ENCODE results near the gene ZFX.

Gene ZFX

GRCh38 chrX:24178441-24178840 lies 28.9 kb downstream of the ZFX start:
- Histone ChIP-seq H3K27ac (no peak overlapping the region), H3K36me3 (replicated peaks) (peaks cover 37% of the 10 kb centered on the region), H3K27me3 (replicated peaks) (no peaks in the 10 kb centered on the region), H3K4me3 (ENCODE audit: low read depth, low read length) (no peak overlapping the region)
- TF ChIP-seq, protein P1, sequence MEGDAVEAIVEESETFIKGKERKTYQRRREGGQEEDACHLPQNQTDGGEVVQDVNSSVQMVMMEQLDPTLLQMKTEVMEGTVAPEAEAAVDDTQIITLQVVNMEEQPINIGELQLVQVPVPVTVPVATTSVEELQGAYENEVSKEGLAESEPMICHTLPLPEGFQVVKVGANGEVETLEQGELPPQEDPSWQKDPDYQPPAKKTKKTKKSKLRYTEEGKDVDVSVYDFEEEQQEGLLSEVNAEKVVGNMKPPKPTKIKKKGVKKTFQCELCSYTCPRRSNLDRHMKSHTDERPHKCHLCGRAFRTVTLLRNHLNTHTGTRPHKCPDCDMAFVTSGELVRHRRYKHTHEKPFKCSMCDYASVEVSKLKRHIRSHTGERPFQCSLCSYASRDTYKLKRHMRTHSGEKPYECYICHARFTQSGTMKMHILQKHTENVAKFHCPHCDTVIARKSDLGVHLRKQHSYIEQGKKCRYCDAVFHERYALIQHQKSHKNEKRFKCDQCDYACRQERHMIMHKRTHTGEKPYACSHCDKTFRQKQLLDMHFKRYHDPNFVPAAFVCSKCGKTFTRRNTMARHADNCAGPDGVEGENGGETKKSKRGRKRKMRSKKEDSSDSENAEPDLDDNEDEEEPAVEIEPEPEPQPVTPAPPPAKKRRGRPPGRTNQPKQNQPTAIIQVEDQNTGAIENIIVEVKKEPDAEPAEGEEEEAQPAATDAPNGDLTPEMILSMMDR (IDR thresholded peaks at IDR 0.05; ENCODE audit: low read depth, low read length, missing control alignments), result no peak
- DNase-seq, result no peak
- in situ Hi-C loops (cut with HindIII; ENCODE audit: low pct_ligation_motif_present, low sequenced_read_pairs), result no loop called here

DNA sequence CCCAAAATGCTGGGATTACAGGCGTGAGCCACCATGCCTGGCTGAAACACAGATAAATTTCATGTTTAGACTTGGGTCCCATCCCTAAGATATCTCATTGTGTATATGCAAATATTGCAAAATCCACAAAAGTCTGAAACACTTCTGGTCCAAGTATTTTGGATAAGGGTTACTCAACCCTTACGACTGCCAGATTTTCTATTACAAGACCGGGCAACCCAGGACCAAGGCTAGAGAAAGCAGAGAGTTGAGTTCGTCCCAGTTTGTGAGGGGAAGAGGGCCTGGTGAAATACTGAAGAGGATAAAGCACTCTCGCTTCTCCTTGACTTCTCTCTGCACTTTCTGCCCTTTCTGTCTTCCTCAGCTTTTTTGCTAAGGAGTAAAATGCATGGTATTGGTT lies 34.5 kb downstream of the ZFX start:
- DNase-seq, result no peak
- peaks cover 17% of the 10 kb centered on the region for H3K36me3 ChIP-seq (replicated peaks)
- TF ChIP-seq, protein P1 (IDR thresholded peaks at IDR 0.05; ENCODE audit: low read depth, low read length, missing control alignments), result no peak
- H3K27ac ChIP-seq, result no peak overlapping the region
- H3K4me3 ChIP-seq (ENCODE audit: low read depth, low read length), result no peak overlapping the region
- no peaks in the 10 kb centered on the region for H3K27me3 ChIP-seq (replicated peaks)
- in situ Hi-C loops (cut with HindIII; ENCODE audit: low pct_ligation_motif_present, low sequenced_read_pairs), result no loop called here

GRCh38 chrX:24186483-24186882 lies 37.0 kb downstream of the ZFX start:
- Histone ChIP-seq H3K4me3 (ENCODE audit: low read depth, low read length) (no peak overlapping the region), H3K27me3 (replicated peaks) (no peaks in the 10 kb centered on the region), H3K36me3 (replicated peaks) (peaks cover 10% of the 10 kb centered on the region), H3K27ac (no peak overlapping the region)
- in situ Hi-C loops (cut with HindIII; ENCODE audit: low pct_ligation_motif_present, low sequenced_read_pairs), result no loop called here
- DNase-seq, result no peak
- TF ChIP-seq, protein P1 (IDR thresholded peaks at IDR 0.05; ENCODE audit: low read depth, low read length, missing control alignments), result no peak

GRCh38 chrX:24186986-24187385 lies 37.5 kb downstream of the ZFX start:
- H3K27ac ChIP-seq, result no peak overlapping the region
- no peak overlapping the region for H3K4me3 ChIP-seq (ENCODE audit: low read depth, low read length)
- in situ Hi-C loops (cut with HindIII; ENCODE audit: low pct_ligation_motif_present, low sequenced_read_pairs), result no loop called here
- TF ChIP-seq, protein P1 (IDR thresholded peaks at IDR 0.05; ENCODE audit: low read depth, low read length, missing control alignments), result no peak
- H3K27me3 ChIP-seq (replicated peaks), result no peaks in the 10 kb centered on the region
- no peak for DNase-seq
- peaks cover 10% of the 10 kb centered on the region for H3K36me3 ChIP-seq (replicated peaks)

GRCh38 chrX:24189490-24189889 lies 40.0 kb downstream of the ZFX start:
- H3K27me3 ChIP-seq (replicated peaks), result no peaks in the 10 kb centered on the region
- TF ChIP-seq, protein P1 (IDR thresholded peaks at IDR 0.05; ENCODE audit: low read depth, low read length, missing control alignments), result no peak
- peaks cover 5% of the 10 kb centered on the region for H3K36me3 ChIP-seq (replicated peaks)
- in situ Hi-C loops (cut with HindIII; ENCODE audit: low pct_ligation_motif_present, low sequenced_read_pairs), result no loop called here
- DNase-seq, result no peak
- no peak overlapping the region for H3K27ac ChIP-seq
- no peak overlapping the region for H3K4me3 ChIP-seq (ENCODE audit: low read depth, low read length)

- no peak for DNase-seq
- TF ChIP-seq, protein P1 (IDR thresholded peaks at IDR 0.05; ENCODE audit: low read depth, low read length, missing control alignments), result no peak
- in situ Hi-C loops (cut with HindIII; ENCODE audit: low pct_ligation_motif_present, low sequenced_read_pairs), result no loop called here
- peaks cover 5% of the 10 kb centered on the region for H3K36me3 ChIP-seq (replicated peaks)
- no peak overlapping the region for H3K27ac ChIP-seq
- H3K4me3 ChIP-seq (ENCODE audit: low read depth, low read length), result no peak overlapping the region
- H3K27me3 ChIP-seq (replicated peaks), result no peaks in the 10 kb centered on the region
These were observed 41.1 kb downstream of the ZFX start for GRCh38 chrX:24190500-24191156.

Data from brain microvascular endothelial cell (primary cell).